22Rv1 (cell line): ENCODE data around the gene SERPINA12.

Source experiments
- CTCF ChIP-seq: fragments of 450-650 bp; IDR thresholded peaks from 2 replicates; pipeline ENCODE4 v1.5.1; 2017; ENCODE audit warnings: mild to moderate bottlenecking
- ZFX ChIP-seq: fragments of 450-650 bp; IDR thresholded peaks from 2 replicates; pipeline ENCODE4 v1.6.1; 2017; ENCODE audit warnings: antibody characterized with exemption, borderline replicate concordance

GRCh38 chr14:94480809-94481208, 28.5 kb downstream of the SERPINA12 start:
- TF ChIP-seq CTCF (no peak), ZFX (no peak)
